Measurements from ENCODE around the gene TECPR1.

DNA sequence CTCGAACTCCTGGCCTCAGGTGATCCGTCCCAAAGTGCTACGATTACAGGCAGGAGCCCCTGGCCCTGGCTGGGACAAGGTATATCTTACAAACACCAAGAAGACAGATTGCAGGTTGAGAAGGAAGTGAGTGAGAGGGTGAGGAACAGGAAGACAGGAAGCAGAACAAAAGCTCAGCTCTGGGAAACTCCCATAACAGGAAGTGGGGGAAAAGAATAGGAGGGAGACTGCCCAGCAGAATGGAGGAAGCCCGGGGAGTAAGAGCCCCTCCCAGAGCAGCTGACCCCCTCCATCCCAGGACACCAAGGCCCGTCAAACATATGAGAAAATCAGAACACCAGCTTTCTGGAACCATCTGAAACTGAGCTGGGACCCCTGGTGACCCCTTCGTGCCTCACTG lies 2.9 kb downstream of the TECPR1 start:
- TF ChIP-seq POLR2A (IDR thresholded peaks at IDR 0.05; ENCODE audit: low read depth, low read length) (no peak), MXI1 (IDR thresholded peaks at IDR 0.05; ENCODE audit: borderline replicate concordance, low read depth, low read length) (no peak), FOS (IDR thresholded peaks at IDR 0.05; ENCODE audit: low read depth, low read length) (no peak), SMC3 (IDR thresholded peaks at IDR 0.05; ENCODE audit: low read depth, low read length) (no peak), RCOR1 (IDR thresholded peaks at IDR 0.05; ENCODE audit: insufficient replicate concordance, low read length) (no peak), RAD21 (IDR thresholded peaks at IDR 0.05; ENCODE audit: low read length) (no peak)
- TF ChIP-seq, protein P1, sequence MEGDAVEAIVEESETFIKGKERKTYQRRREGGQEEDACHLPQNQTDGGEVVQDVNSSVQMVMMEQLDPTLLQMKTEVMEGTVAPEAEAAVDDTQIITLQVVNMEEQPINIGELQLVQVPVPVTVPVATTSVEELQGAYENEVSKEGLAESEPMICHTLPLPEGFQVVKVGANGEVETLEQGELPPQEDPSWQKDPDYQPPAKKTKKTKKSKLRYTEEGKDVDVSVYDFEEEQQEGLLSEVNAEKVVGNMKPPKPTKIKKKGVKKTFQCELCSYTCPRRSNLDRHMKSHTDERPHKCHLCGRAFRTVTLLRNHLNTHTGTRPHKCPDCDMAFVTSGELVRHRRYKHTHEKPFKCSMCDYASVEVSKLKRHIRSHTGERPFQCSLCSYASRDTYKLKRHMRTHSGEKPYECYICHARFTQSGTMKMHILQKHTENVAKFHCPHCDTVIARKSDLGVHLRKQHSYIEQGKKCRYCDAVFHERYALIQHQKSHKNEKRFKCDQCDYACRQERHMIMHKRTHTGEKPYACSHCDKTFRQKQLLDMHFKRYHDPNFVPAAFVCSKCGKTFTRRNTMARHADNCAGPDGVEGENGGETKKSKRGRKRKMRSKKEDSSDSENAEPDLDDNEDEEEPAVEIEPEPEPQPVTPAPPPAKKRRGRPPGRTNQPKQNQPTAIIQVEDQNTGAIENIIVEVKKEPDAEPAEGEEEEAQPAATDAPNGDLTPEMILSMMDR (conservative IDR thresholded peaks at IDR 0.05; ENCODE audit: low read depth, low read length): no peak
- TF ChIP-seq, protein P2, sequence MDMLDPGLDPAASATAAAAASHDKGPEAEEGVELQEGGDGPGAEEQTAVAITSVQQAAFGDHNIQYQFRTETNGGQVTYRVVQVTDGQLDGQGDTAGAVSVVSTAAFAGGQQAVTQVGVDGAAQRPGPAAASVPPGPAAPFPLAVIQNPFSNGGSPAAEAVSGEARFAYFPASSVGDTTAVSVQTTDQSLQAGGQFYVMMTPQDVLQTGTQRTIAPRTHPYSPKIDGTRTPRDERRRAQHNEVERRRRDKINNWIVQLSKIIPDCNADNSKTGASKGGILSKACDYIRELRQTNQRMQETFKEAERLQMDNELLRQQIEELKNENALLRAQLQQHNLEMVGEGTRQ (IDR thresholded peaks at IDR 0.05; ENCODE audit: low read depth, low read length): no peak

All from IMR-90 (cell line).